MM.1S (cell line): ENCODE measurements around the gene ACTBL2.

Source experiments
- CTCF ChIP-seq: fragments of 300-600 bp; sonication (generic); IDR thresholded peaks from 2 replicates; pipeline ENCODE4 v1.5.1; 2016; ENCODE audit warnings: antibody characterized with exemption, low read length, mixed read lengths
- EZH2 ChIP-seq: fragments of 300-600 bp; sonication (generic); optimal IDR thresholded peaks from 2 replicates; pipeline ENCODE3; 2017; ENCODE audit warnings: low read depth, mild to moderate bottlenecking, antibody characterized with exemption, low read length, mixed read lengths
- EZH2phosphoT487 ChIP-seq: fragments of 300-600 bp; sonication (generic); IDR thresholded peaks from 2 replicates; pipeline ENCODE4 v1.6.1; 2018; ENCODE audit warnings: antibody characterized with exemption, low read length

- TF ChIP-seq CTCF (no peak), EZH2 (no peak), EZH2phosphoT487 (no peak)
Measured at GRCh38 chr5:57517250-57517649, 34.6 kb upstream of the ACTBL2 start.
